GM18868 (cell line): Measurements from ENCODE around the gene STKLD1.
"Not testable (repeated sequence)": the region's sequence is repeated elsewhere in the genome, so short reads cannot be mapped to it uniquely, and the experiment has no call there.

Source experiments
- ATAC-seq: cut with Tn5 transposase; IDR thresholded peaks from one replicate; pipeline ENCODE4 v1.9.1; 2021; ENCODE audit warnings: mild to moderate bottlenecking, moderate library complexity; ENCODE audit not compliant: unreplicated experiment

Gene STKLD1

DNA sequence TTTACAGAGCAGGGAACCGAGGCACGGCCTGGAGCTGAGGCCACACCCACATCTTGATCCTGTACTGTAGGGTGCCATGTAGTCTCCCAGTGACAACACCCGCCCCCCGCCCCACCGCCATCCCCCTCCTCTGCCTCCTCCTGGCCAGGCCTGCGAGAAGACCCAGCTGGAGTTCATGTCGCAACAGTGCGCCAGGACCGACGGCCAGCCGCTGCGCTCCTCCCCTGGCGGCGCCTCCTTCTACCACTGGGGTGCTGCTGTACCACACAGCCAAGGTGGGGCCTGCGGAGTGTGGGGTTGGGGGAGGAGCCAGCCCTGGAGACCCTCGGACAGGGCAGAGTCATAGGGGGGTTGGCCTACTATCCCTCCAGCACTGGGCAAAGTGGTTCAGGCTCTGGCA lies 60.5 kb downstream of the STKLD1 start:
- ATAC-seq: no peak

DNA sequence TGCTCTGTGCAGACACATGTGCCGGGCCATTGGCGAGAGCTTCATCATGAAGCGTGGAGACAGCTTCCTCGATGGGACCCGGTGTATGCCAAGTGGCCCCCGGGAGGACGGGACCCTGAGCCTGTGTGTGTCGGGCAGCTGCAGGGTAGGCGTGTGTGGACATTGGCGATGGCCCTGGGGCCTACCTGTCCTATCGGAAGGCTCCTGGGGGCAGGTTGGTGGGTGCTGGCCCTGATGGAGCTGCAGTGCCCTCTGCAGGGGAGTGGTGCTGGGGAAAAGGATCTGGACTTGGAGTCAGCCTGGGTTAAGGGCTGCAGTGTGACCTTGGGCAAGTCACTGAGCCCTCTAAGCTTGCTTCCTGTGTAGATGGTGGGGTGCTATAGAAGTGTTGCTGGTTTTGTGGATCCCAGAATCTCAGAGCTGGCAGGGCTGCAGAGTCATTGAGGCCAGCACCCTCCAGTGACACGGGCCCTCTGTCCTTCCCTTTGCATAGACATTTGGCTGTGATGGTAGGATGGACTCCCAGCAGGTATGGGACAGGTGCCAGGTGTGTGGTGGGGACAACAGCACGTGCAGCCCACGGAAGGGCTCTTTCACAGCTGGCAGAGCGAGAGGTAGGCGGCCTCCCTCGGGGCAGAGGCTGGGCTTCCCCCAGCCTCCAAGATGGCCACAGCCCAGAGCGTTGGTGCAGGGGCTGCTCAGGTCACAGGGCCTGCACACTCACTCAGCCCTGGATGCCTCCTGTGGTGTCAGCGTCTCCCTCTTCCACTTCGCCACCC lies 61.8 kb downstream of the STKLD1 start:
- ATAC-seq: no peak

DNA sequence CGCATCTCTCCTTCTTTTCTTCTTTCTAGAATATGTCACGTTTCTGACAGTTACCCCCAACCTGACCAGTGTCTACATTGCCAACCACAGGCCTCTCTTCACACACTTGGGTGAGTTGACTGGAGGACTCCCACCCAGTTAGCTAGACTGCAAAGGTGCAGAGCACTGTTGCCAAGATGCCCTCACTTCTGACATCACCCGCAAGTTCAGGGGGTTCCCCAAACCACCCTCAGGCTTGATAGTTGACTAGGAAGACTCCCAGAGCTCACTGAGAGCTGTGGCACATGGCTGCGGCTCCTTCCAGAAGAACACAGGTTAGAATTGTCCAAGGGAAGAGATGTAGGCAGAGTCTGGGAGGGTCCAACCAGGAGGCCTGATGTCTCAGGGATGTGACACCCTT lies 63.2 kb downstream of the STKLD1 start:
- ATAC-seq: no peak

DNA sequence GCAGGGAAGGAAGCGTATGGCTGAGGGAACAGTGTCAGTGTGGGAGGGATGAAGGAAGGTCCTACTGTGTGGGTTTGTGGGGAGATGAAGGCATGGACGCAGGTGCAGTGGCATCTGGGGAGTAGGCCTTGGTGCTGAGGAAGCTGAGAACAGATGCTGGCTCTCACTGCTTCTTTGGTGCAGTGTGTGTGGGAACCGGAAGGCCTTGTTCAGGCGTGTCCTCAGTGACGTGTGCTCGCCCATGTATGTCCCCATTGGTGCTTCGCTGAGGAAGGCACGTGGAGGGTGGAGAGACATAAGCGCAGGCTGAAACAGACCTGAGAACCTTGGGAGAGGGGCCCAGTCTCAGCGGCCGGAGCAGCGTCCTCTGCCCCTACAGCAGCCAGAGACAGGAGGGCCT lies 64.7 kb downstream of the STKLD1 start:
- peak; percentile 70 for ATAC-seq

DNA sequence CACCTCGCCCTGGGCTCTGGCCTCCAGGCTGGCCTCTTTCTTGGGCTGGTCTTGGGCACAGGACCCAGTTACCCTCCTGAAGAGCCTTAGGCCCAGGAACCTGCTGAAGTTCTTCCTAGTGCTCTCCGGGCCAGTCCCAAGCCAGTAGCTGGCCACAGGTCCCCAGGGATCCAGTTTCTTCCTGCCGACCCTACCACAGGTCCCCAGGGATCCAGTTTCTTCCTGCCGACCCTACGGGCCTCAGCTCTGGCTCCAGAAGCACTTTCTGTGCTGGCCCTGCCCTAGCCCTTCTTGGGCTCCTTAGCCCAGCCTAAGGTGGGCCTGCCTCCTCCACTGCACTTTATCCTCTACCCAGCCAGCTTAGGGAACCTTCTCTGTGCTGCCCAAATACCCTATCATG lies 65.4 kb downstream of the STKLD1 start:
- no peak for ATAC-seq

DNA sequence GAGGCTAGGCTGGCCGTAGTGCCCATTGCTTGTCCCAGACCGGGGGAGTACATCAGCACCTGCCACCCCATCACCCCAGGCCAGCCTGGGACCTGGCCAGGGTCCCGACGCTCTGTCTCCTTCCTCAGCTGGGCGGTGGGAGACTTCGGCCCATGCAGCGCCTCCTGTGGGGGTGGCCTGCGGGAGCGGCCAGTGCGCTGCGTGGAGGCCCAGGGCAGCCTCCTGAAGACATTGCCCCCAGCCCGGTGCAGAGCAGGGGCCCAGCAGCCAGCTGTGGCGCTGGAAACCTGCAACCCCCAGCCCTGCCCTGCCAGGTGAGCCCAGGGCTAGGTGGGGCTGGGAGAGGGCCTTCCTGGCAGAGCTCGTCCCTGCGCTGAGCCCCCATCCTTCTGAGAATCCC lies 67.1 kb downstream of the STKLD1 start:
- ATAC-seq: no peak

DNA sequence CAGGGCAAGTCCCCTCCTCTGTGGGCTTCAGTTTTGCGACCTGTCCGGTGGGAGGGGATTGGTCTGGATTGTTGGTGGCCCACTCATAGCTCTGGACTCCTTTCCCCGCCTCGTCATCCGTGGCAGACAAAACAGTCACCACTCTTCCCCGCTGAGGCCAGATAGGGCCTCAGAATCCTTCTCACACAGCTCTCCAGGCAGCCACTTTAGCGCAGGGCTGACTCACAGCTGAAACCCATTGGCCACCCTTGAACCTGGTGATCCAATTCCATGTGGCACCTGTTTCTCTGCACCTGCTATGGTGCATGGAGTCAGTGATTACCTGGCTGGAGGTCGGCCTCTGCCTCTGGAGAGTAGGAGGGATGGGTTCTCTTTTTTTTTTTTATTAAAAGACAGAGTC lies 67.8 kb downstream of the STKLD1 start:
- no peak for ATAC-seq

DNA sequence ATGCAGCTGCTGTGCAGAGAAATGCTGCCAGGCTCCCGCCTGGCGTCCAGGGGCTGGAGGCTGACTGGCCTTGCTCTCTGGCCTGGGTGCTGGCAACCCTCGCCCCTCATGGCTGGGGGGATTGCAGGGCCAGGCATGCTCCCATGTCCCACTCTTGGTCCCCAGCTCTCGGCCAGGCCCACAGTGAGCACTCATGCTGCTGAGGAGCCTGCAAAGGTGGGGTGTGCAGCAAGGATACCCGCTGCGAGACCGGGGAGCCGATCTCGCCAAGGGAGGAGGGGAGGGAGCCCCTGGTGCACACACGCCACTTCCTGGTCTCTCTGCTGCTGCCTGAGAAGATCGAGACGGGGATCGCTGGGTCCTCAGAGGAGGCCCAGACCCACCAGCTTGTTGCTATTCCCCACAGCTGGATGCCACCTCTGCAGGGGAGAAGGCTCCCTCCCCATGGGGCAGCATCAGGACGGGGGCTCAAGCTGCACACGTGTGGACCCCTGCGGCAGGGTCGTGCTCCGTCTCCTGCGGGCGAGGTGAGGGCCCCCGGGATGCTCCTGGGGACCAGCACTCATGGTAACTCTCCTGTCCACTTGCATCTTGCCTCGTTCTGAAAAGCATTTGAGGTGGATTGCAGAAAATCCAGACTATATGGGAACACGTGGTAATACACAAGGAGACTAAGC lies 69.3 kb downstream of the STKLD1 start:
- no peak for ATAC-seq

DNA sequence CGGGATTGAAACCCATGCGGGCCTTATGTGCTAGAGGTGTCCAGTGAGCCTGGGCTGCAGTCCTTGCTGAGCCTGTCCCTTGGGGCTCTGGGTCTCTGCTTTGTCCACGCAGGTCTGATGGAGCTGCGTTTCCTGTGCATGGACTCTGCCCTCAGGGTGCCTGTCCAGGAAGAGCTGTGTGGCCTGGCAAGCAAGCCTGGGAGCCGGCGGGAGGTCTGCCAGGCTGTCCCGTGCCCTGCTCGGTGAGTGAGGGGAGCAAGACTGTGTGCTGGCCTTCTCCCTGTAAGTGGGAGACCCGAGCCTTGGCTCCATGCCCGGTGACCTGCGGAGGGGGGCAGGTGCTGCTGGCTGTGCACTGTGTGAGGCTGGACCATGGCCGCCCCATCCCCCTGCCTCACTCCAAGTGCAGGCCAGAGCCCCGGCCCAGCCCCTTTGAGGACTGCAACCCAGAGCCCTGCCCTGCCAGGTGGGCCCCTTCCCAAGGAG lies 72.4 kb downstream of the STKLD1 start:
- no peak for ATAC-seq

DNA sequence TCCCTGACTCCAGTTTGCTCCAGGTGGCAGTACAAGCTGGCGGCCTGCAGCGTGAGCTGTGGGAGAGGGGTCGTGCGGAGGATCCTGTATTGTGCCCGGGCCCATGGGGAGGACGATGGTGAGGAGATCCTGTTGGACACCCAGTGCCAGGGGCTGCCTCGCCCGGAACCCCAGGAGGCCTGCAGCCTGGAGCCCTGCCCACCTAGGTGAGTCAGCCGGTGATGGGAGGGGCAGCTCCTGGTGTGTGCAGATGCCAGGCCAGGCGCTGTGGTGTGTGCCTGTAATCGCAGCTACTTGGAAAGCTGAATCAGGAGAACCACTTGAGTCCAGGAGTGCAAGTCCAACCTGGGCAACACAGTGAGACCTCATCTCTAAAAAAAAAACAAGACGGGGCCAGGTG lies 73.6 kb downstream of the STKLD1 start:
- no peak for ATAC-seq

DNA sequence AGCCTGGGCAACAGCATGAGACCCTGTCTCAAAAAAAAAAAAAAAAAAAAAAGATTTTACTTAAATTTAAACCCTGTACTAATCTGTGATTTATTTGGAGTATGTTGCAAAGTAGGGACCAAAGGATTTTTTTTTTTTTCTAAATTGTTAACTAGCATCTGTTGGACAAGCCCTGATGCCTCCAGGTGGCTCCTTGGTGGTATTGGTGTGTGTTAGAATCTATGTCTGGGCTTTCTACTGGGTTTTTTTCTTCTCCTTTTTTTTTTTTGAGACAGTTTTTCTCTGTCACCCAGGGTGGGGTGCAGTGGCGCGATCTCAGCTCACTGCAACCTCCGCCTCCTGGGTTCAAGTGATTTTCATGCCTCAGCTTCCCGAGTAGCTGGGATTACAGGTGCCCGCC lies 75.7 kb downstream of the STKLD1 start:
- not testable (repeated sequence) for ATAC-seq

DNA sequence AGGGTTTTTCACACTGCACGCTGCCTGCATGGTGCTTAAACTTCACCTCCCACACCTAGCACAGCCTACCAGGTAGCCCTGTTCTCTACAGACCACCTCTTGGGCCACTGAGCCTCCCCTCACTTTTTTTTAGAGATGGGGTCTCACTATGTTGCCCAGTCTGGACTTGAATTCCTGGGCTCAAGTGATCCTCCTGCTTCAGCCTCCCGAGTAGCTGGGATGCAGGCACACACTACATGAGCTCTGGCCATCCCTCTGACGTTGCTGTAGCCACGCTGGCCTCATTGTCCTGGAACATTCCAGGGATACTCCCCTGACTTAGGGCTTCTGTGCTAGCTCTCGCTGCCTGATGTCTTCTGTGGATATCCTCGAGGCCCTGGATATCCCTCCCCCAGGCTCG lies 76.4 kb downstream of the STKLD1 start:
- no peak for ATAC-seq

DNA sequence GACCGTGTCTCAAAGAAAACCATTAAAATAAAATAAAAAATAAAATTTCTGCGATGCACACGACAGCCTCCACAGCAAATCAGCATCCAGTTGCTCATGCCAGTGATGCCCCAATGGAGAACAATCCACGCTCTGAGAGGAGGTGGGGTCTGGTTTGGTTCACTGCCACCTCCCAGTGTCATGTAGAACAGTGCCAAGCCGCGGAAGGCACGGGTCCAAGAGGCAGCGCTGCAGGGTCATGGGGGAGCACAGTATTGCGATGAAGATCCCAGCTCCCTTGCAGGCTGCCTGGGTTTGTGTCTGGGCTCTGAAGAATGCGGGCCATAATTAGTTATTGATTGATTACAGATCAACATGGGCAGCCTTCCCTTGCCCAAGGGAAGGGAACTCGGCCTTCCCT lies 77.5 kb downstream of the STKLD1 start:
- no peak for ATAC-seq

DNA sequence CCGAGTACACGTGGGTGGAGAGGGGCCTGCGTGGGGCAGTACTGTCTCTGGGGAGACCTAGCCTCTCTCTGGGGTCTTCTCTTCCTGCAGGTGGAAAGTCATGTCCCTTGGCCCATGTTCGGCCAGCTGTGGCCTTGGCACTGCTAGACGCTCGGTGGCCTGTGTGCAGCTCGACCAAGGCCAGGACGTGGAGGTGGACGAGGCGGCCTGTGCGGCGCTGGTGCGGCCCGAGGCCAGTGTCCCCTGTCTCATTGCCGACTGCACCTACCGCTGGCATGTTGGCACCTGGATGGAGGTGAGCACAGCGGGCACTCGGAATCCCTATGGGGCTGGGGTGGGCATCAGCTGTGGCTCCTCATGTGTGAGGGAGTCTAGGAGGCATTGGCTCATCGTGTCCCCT lies 78.2 kb downstream of the STKLD1 start:
- ATAC-seq: no peak

DNA sequence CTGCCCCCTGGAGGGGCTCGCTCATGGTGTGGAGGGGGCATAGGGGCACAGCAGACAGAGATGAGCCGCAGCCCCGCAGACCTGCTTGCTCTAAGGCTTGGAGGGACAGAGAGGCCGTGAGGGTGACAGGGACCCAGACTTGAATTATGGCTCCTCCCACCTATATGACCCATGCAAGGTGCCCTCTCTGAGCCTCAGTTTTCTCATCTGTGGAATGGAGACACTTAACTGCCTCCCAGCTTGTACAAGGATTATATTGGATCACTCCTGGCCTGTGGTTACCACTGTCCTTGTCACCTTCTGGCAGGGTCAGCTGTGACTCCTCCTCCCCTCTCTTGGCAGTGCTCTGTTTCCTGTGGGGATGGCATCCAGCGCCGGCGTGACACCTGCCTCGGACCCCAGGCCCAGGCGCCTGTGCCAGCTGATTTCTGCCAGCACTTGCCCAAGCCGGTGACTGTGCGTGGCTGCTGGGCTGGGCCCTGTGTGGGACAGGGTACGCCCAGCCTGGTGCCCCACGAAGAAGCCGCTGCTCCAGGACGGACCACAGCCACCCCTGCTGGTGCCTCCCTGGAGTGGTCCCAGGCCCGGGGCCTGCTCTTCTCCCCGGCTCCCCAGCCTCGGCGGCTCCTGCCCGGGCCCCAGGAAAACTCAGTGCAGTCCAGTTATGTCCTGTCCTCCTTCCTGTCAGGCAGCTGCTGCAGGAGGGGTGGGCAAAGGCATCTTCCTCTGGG lies 78.9 kb downstream of the STKLD1 start:
- no peak for ATAC-seq
